ENCODE measurements around the gene CYREN. TPM values are rescaled to one million over a fixed set of nuclear protein-coding genes. Genes with fewer than 3 reads are reported as not detected.

Gene CYREN
- total RNA-seq, 1 experiment from 2014 or later: 39.6 TPM

DNA sequence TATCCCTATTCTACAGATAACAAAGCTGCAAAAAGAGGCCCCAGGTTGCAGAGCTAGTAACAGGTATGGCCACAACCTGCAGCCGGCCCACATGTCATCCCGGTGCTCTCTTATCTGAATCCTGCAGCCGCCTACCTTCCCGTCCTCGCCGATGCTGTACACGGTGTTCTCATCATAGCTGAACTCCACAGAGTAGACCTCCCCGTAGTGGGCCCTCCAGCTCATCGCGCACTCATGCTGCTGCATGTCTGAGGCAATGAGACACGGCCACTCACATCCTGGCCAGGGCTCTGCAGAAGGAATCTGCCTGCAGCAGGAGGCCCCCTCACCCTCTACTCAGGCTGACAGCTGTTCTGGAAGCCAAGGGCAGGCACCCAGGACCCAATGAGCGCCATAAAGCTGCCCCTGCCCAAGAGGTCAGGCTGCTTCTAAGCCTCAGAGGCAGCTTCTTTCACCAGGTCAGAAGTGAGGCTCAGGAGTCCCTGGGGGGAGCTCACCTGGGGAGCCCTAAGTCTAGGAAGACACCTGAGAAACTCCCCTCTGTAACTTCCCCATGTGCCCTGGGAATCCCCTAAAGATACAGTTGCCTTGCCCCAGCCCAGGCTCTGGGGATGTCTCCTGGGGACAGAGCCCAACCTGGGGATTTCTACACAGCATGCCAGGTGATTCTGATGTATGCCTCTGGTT, 17.9 kb upstream of the CYREN start:
- H3K4me1 ChIP-seq (ENCODE audit: insufficient read depth, low read length, poor library complexity, severe bottlenecking): no peaks in the 10 kb centered on the region
- intact Hi-C loops (cut with micrococcal nuclease; ENCODE audit: unreplicated experiment): no loop called here
- ChIA-PET CTCF (no interaction called here), POLR2A (ENCODE audit: low non-redundant PET) (no interaction called here)
- BruUV-seq (replicated peaks): no TSS peak
- H3K4me3 ChIP-seq (ENCODE audit: low read depth, low read length, poor library complexity, severe bottlenecking): no peak overlapping the region
- no peaks in the 10 kb centered on the region for H3K36me3 ChIP-seq (ENCODE audit: insufficient read depth, low read length, poor library complexity, severe bottlenecking)
- no peaks in the 10 kb centered on the region for H3K27me3 ChIP-seq (replicated peaks; ENCODE audit: insufficient read depth, low read depth, low read length, poor library complexity)
- no peak for DNase-seq (ENCODE audit: low spot score)
- no peaks in the 10 kb centered on the region for H3K9me3 ChIP-seq (ENCODE audit: low read depth, low read length, poor library complexity, severe bottlenecking)
- no peak for TF ChIP-seq EZH2 (IDR thresholded peaks at IDR 0.05; ENCODE audit: borderline replicate concordance, low read depth, low read length, poor library complexity, severe bottlenecking)
- TF ChIP-seq, protein P1, sequence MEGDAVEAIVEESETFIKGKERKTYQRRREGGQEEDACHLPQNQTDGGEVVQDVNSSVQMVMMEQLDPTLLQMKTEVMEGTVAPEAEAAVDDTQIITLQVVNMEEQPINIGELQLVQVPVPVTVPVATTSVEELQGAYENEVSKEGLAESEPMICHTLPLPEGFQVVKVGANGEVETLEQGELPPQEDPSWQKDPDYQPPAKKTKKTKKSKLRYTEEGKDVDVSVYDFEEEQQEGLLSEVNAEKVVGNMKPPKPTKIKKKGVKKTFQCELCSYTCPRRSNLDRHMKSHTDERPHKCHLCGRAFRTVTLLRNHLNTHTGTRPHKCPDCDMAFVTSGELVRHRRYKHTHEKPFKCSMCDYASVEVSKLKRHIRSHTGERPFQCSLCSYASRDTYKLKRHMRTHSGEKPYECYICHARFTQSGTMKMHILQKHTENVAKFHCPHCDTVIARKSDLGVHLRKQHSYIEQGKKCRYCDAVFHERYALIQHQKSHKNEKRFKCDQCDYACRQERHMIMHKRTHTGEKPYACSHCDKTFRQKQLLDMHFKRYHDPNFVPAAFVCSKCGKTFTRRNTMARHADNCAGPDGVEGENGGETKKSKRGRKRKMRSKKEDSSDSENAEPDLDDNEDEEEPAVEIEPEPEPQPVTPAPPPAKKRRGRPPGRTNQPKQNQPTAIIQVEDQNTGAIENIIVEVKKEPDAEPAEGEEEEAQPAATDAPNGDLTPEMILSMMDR (conservative IDR thresholded peaks at IDR 0.05; ENCODE audit: low read depth, low read length): no peak
- H3K27ac ChIP-seq (ENCODE audit: low read depth, low read length, poor library complexity, severe bottlenecking): no peak overlapping the region

DNA sequence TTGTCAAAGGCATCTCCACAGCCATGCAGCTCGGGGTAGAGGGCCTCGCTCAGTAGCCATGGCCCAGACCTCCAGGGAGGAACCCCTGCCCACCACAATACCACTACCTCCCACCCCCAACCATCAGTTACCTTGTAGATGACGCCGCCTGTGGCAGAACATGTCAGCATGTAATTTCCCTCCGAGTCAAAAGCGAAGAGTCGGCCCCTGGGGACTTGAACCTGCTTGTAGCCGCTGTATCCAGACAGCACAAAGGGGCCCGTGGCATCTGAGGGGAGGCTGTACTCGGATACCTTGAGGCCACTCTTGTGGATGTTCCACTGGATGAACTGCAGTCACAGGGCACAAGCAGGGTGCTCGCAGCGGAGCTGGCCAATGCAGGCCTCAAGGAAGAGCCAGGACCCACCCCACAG, 16.3 kb upstream of the CYREN start:
- H3K9me3 ChIP-seq (ENCODE audit: low read depth, low read length, poor library complexity, severe bottlenecking): peaks cover 5% of the 10 kb centered on the region
- no peaks in the 10 kb centered on the region for H3K27me3 ChIP-seq (replicated peaks; ENCODE audit: insufficient read depth, low read depth, low read length, poor library complexity)
- CTCF ChIA-PET: no interaction called here
- no peaks in the 10 kb centered on the region for H3K36me3 ChIP-seq (ENCODE audit: insufficient read depth, low read length, poor library complexity, severe bottlenecking)
- TF ChIP-seq, protein P1 (conservative IDR thresholded peaks at IDR 0.05; ENCODE audit: low read depth, low read length): no peak
- no peak for TF ChIP-seq EZH2 (IDR thresholded peaks at IDR 0.05; ENCODE audit: borderline replicate concordance, low read depth, low read length, poor library complexity, severe bottlenecking)
- no TSS peak for BruUV-seq (replicated peaks)
- no peak overlapping the region for H3K27ac ChIP-seq (ENCODE audit: low read depth, low read length, poor library complexity, severe bottlenecking)
- no peak overlapping the region for H3K4me3 ChIP-seq (ENCODE audit: low read depth, low read length, poor library complexity, severe bottlenecking)
- POLR2A ChIA-PET (ENCODE audit: low non-redundant PET): no interaction called here
- H3K4me1 ChIP-seq (ENCODE audit: insufficient read depth, low read length, poor library complexity, severe bottlenecking): no peaks in the 10 kb centered on the region
- no peak for DNase-seq (ENCODE audit: low spot score)
- intact Hi-C loops (cut with micrococcal nuclease; ENCODE audit: unreplicated experiment): no loop called here

DNA sequence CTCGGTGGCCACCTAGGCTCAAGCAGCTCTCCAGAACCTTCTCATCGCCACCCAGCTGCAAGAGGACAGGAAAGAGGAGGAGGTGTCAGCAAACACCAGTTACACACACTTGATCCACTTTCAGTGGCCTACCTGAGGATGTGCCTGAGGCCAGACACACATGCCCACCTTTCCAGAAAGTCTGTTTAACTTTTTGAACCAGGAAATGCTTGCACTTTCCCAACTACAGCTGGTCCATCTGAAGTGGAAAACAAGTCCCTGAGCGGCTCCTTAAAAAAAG, 15.7 kb upstream of the CYREN start:
- POLR2A ChIA-PET (ENCODE audit: low non-redundant PET): no interaction called here
- intact Hi-C loops (cut with micrococcal nuclease; ENCODE audit: unreplicated experiment): no loop called here
- no peak overlapping the region for H3K4me3 ChIP-seq (ENCODE audit: low read depth, low read length, poor library complexity, severe bottlenecking)
- H3K27ac ChIP-seq (ENCODE audit: low read depth, low read length, poor library complexity, severe bottlenecking): no peak overlapping the region
- CTCF ChIA-PET: no interaction called here
- no TSS peak for BruUV-seq (replicated peaks)
- TF ChIP-seq, protein P1 (conservative IDR thresholded peaks at IDR 0.05; ENCODE audit: low read depth, low read length): no peak
- no peaks in the 10 kb centered on the region for H3K4me1 ChIP-seq (ENCODE audit: insufficient read depth, low read length, poor library complexity, severe bottlenecking)
- no peaks in the 10 kb centered on the region for H3K36me3 ChIP-seq (ENCODE audit: insufficient read depth, low read length, poor library complexity, severe bottlenecking)
- H3K27me3 ChIP-seq (replicated peaks; ENCODE audit: insufficient read depth, low read depth, low read length, poor library complexity): no peaks in the 10 kb centered on the region
- DNase-seq (ENCODE audit: low spot score): no peak
- peaks cover 12% of the 10 kb centered on the region for H3K9me3 ChIP-seq (ENCODE audit: low read depth, low read length, poor library complexity, severe bottlenecking)
